ENCODE results near the gene SNX25.

The SNX25 gene

GRCh38 chr4:185222598-185222997 lies 13.2 kb downstream of the SNX25 start:
- no peak overlapping the region for H3K27ac ChIP-seq
- no peaks in the 10 kb centered on the region for H3K27me3 ChIP-seq (ENCODE audit: insufficient read depth, low read depth)
- H3K9ac ChIP-seq = no peak overlapping the region
- TF ChIP-seq, protein P1, sequence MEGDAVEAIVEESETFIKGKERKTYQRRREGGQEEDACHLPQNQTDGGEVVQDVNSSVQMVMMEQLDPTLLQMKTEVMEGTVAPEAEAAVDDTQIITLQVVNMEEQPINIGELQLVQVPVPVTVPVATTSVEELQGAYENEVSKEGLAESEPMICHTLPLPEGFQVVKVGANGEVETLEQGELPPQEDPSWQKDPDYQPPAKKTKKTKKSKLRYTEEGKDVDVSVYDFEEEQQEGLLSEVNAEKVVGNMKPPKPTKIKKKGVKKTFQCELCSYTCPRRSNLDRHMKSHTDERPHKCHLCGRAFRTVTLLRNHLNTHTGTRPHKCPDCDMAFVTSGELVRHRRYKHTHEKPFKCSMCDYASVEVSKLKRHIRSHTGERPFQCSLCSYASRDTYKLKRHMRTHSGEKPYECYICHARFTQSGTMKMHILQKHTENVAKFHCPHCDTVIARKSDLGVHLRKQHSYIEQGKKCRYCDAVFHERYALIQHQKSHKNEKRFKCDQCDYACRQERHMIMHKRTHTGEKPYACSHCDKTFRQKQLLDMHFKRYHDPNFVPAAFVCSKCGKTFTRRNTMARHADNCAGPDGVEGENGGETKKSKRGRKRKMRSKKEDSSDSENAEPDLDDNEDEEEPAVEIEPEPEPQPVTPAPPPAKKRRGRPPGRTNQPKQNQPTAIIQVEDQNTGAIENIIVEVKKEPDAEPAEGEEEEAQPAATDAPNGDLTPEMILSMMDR (conservative IDR thresholded peaks at IDR 0.05; ENCODE audit: low read depth, low read length) = no peak
- H4K20me1 ChIP-seq (ENCODE audit: insufficient read depth) = no peaks in the 10 kb centered on the region
- no peak overlapping the region for H3K4me3 ChIP-seq (IDR thresholded peaks at IDR 0.05; ENCODE audit: insufficient read depth, low read depth, low read length)
- H3K36me3 ChIP-seq (ENCODE audit: insufficient read depth) = no peaks in the 10 kb centered on the region
- H3K79me2 ChIP-seq (ENCODE audit: insufficient read depth, low read depth) = peaks cover 6% of the 10 kb centered on the region; the same call in 1 of the 2 replicates
- no peak overlapping the region for H2AFZ ChIP-seq (ENCODE audit: low read depth)
- no peak overlapping the region for H3K4me2 ChIP-seq
- H3K4me1 ChIP-seq (ENCODE audit: low read depth, poor library complexity, severe bottlenecking) = peaks cover 9% of the 10 kb centered on the region

- Histone ChIP-seq H3K79me2 (ENCODE audit: insufficient read depth, low read depth) (peaks cover 17% of the 10 kb centered on the region; the same call in 1 of the 2 replicates), H4K20me1 (ENCODE audit: insufficient read depth) (no peaks in the 10 kb centered on the region), H2AFZ (ENCODE audit: low read depth) (no peak overlapping the region), H3K27ac (no peak overlapping the region), H3K9ac (no peak overlapping the region), H3K36me3 (ENCODE audit: insufficient read depth) (no peaks in the 10 kb centered on the region), H3K27me3 (ENCODE audit: insufficient read depth, low read depth) (no peaks in the 10 kb centered on the region), H3K4me1 (ENCODE audit: low read depth, poor library complexity, severe bottlenecking) (peaks cover 5% of the 10 kb centered on the region), H3K4me3 (IDR thresholded peaks at IDR 0.05; ENCODE audit: insufficient read depth, low read depth, low read length) (no peak overlapping the region), H3K4me2 (no peak overlapping the region)
- TF ChIP-seq, protein P1 (conservative IDR thresholded peaks at IDR 0.05; ENCODE audit: low read depth, low read length) = no peak; the same call in 1 of the 2 replicates
Observed at GRCh38 chr4:185224597-185224996, 15.2 kb downstream of the SNX25 start.

DNA sequence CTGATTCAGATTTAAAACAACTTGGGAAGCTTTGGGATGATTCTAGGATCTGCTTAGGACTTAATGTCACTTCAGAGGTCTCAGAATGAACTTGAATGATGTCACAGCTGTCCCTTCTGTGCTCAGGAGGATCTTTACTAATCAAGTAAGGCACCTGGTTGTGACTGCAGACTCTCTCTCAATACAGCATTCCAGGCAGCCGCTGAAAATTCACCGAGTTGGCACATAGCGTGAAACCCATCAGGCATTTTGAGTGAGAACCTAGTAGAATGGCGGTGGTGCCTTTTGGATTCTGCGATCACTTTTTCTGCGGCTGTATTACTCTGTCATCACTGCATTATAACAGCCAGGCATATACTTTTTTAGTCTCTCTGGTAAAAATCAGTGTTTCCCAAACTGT lies 16.5 kb downstream of the SNX25 start:
- H3K27me3 ChIP-seq (ENCODE audit: insufficient read depth, low read depth) = no peaks in the 10 kb centered on the region
- H4K20me1 ChIP-seq (ENCODE audit: insufficient read depth) = no peaks in the 10 kb centered on the region; the same call in 1 of the 2 replicates
- H3K79me2 ChIP-seq (ENCODE audit: insufficient read depth, low read depth) = peaks cover 17% of the 10 kb centered on the region; the same call in 1 of the 2 replicates
- H3K36me3 ChIP-seq (ENCODE audit: insufficient read depth) = no peaks in the 10 kb centered on the region
- TF ChIP-seq, protein P1 (conservative IDR thresholded peaks at IDR 0.05; ENCODE audit: low read depth, low read length) = no peak
- H3K9ac ChIP-seq = no peak overlapping the region
- H3K4me2 ChIP-seq = no peak overlapping the region
- H2AFZ ChIP-seq (ENCODE audit: low read depth) = no peak overlapping the region
- H3K4me1 ChIP-seq (ENCODE audit: low read depth, poor library complexity, severe bottlenecking) = no peaks in the 10 kb centered on the region
- no peak overlapping the region for H3K4me3 ChIP-seq (IDR thresholded peaks at IDR 0.05; ENCODE audit: insufficient read depth, low read depth, low read length)
- H3K27ac ChIP-seq = no peak overlapping the region

GRCh38 chr4:185227131-185227551 lies 17.7 kb downstream of the SNX25 start:
- no peak overlapping the region for H2AFZ ChIP-seq (ENCODE audit: low read depth)
- no peak overlapping the region for H3K4me3 ChIP-seq (IDR thresholded peaks at IDR 0.05; ENCODE audit: insufficient read depth, low read depth, low read length)
- TF ChIP-seq, protein P1 (conservative IDR thresholded peaks at IDR 0.05; ENCODE audit: low read depth, low read length) = no peak
- no peaks in the 10 kb centered on the region; the same call in 1 of the 2 replicates for H4K20me1 ChIP-seq (ENCODE audit: insufficient read depth)
- no peak overlapping the region for H3K27ac ChIP-seq
- H3K9ac ChIP-seq = no peak overlapping the region
- no peaks in the 10 kb centered on the region for H3K4me1 ChIP-seq (ENCODE audit: low read depth, poor library complexity, severe bottlenecking)
- H3K36me3 ChIP-seq (ENCODE audit: insufficient read depth) = no peaks in the 10 kb centered on the region
- H3K79me2 ChIP-seq (ENCODE audit: insufficient read depth, low read depth) = peaks cover 17% of the 10 kb centered on the region; the same call in 1 of the 2 replicates
- no peaks in the 10 kb centered on the region for H3K27me3 ChIP-seq (ENCODE audit: insufficient read depth, low read depth)
- no peak overlapping the region for H3K4me2 ChIP-seq

Measured in KMS-11 (cell line).